ENCODE results near the gene ARL17A.
"Not testable (repeated sequence)": the region's sequence is repeated elsewhere in the genome, so short reads cannot be mapped to it uniquely, and the experiment has no call there.

The ARL17A gene

GRCh38 chr17:46623790-46624189 is 44.3 kb upstream of the ARL17A start:
- not testable (repeated sequence) for H2BK5ac ChIP-seq (ENCODE audit: low read length); H2BK12ac ChIP-seq (ENCODE audit: low read length); H3K4me2 ChIP-seq (ENCODE audit: insufficient read depth, low read length, poor library complexity, severe bottlenecking); H3K4ac ChIP-seq (ENCODE audit: low read length); H3K27ac ChIP-seq (replicated peaks; ENCODE audit: low read length); H2BK120ac ChIP-seq (ENCODE audit: low read depth, low read length); H4K8ac ChIP-seq (ENCODE audit: low read depth, low read length); H3K27me3 ChIP-seq (ENCODE audit: control insufficient read depth in 3 of 3, insufficient read depth in 3 of 3, low read depth in 1 of 3, low read length in 3 of 3); H3K23ac ChIP-seq (ENCODE audit: low read depth, low read length, poor library complexity); H2AFZ ChIP-seq (ENCODE audit: low read length); H3K79me1 ChIP-seq (ENCODE audit: low read depth, low read length); H2AK5ac ChIP-seq (ENCODE audit: low read depth, low read length); DNase-seq (ENCODE audit: low spot score); H3K14ac ChIP-seq (ENCODE audit: low read length); H3K4me1 ChIP-seq (ENCODE audit: control insufficient read depth in 2 of 2, insufficient read depth in 1 of 2, low read depth in 1 of 2, low read length in 2 of 2); H3K36me3 ChIP-seq (replicated peaks in 1 of 2; ENCODE audit: control insufficient read depth in 2 of 2, insufficient read depth in 2 of 2, low read length in 2 of 2); H2BK15ac ChIP-seq (ENCODE audit: low read length); H4K91ac ChIP-seq (ENCODE audit: low read depth, low read length, poor library complexity); H3K4me3 ChIP-seq (ENCODE audit: low read length in 2 of 2); H3K9me3 ChIP-seq (replicated peaks in 1 of 2; ENCODE audit: control insufficient read depth in 2 of 2, insufficient read depth in 1 of 2, low read depth in 1 of 2, low read length in 2 of 2); H3K18ac ChIP-seq (ENCODE audit: low read length); H3K9ac ChIP-seq (ENCODE audit: low read depth, low read length, poor library complexity)
- WGBS, 2 donors (ENCODE audit: extremely low coverage in 2 of 2, insufficient read length in 2 of 2, insufficient replicate concordance in 1 of 2), result no CpG with 5 or more reads among the region's 2 CpGs

DNA sequence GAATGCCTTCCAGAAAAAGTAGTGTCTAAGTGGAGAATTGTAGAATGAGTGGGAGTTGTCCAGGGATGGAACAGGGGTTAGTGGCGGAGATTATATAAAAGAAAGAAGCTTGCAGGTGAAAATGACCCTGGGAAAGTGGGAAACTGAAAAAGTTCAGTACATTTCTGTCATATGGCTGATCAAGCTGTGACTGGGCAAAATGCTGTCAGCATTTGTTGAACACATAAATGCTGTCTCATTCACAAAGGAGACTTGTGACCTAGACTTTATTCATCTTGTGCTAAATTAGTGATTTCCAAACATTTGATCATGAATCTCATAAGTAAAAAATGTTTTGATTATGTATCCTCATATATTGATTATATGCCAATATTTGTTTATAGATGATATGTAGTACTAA is 39.5 kb upstream of the ARL17A start:
- not testable (repeated sequence) for H3K14ac ChIP-seq (ENCODE audit: low read length); H2BK5ac ChIP-seq (ENCODE audit: low read length); H3K9me3 ChIP-seq (replicated peaks in 1 of 2; ENCODE audit: control insufficient read depth in 2 of 2, insufficient read depth in 1 of 2, low read depth in 1 of 2, low read length in 2 of 2); H3K18ac ChIP-seq (ENCODE audit: low read length); H3K4ac ChIP-seq (ENCODE audit: low read length); H2BK120ac ChIP-seq (ENCODE audit: low read depth, low read length); H2BK15ac ChIP-seq (ENCODE audit: low read length); H3K27ac ChIP-seq (replicated peaks; ENCODE audit: low read length); H2AK5ac ChIP-seq (ENCODE audit: low read depth, low read length); H3K4me2 ChIP-seq (ENCODE audit: insufficient read depth, low read length, poor library complexity, severe bottlenecking); H3K23ac ChIP-seq (ENCODE audit: low read depth, low read length, poor library complexity); H4K91ac ChIP-seq (ENCODE audit: low read depth, low read length, poor library complexity); H2BK12ac ChIP-seq (ENCODE audit: low read length); H3K4me1 ChIP-seq (ENCODE audit: control insufficient read depth in 2 of 2, insufficient read depth in 1 of 2, low read depth in 1 of 2, low read length in 2 of 2); H3K9ac ChIP-seq (ENCODE audit: low read depth, low read length, poor library complexity); H3K4me3 ChIP-seq (ENCODE audit: low read length in 2 of 2); H3K36me3 ChIP-seq (replicated peaks in 1 of 2; ENCODE audit: control insufficient read depth in 2 of 2, insufficient read depth in 2 of 2, low read length in 2 of 2); H4K8ac ChIP-seq (ENCODE audit: low read depth, low read length); H3K79me1 ChIP-seq (ENCODE audit: low read depth, low read length); H2AFZ ChIP-seq (ENCODE audit: low read length); DNase-seq (ENCODE audit: low spot score); H3K27me3 ChIP-seq (ENCODE audit: control insufficient read depth in 3 of 3, insufficient read depth in 3 of 3, low read depth in 1 of 3, low read length in 3 of 3)
- no CpG with 5 or more reads among the region's 1 CpG for WGBS, 2 donors (ENCODE audit: extremely low coverage in 2 of 2, insufficient read length in 2 of 2, insufficient replicate concordance in 1 of 2)

- not testable (repeated sequence) for H3K27me3 ChIP-seq (ENCODE audit: control insufficient read depth in 3 of 3, insufficient read depth in 3 of 3, low read depth in 1 of 3, low read length in 3 of 3); H3K4ac ChIP-seq (ENCODE audit: low read length); H3K4me2 ChIP-seq (ENCODE audit: insufficient read depth, low read length, poor library complexity, severe bottlenecking); H3K27ac ChIP-seq (replicated peaks; ENCODE audit: low read length); H3K4me3 ChIP-seq (ENCODE audit: low read length in 2 of 2); H3K36me3 ChIP-seq (replicated peaks in 1 of 2; ENCODE audit: control insufficient read depth in 2 of 2, insufficient read depth in 2 of 2, low read length in 2 of 2); H3K4me1 ChIP-seq (ENCODE audit: control insufficient read depth in 2 of 2, insufficient read depth in 1 of 2, low read depth in 1 of 2, low read length in 2 of 2); H2AFZ ChIP-seq (ENCODE audit: low read length); DNase-seq (ENCODE audit: low spot score); H3K9me3 ChIP-seq (replicated peaks in 1 of 2; ENCODE audit: control insufficient read depth in 2 of 2, insufficient read depth in 1 of 2, low read depth in 1 of 2, low read length in 2 of 2); H2BK120ac ChIP-seq (ENCODE audit: low read depth, low read length); H3K14ac ChIP-seq (ENCODE audit: low read length); H3K9ac ChIP-seq (ENCODE audit: low read depth, low read length, poor library complexity); H4K91ac ChIP-seq (ENCODE audit: low read depth, low read length, poor library complexity); H3K23ac ChIP-seq (ENCODE audit: low read depth, low read length, poor library complexity); H2BK15ac ChIP-seq (ENCODE audit: low read length); H4K8ac ChIP-seq (ENCODE audit: low read depth, low read length); H2AK5ac ChIP-seq (ENCODE audit: low read depth, low read length); H2BK12ac ChIP-seq (ENCODE audit: low read length); H3K18ac ChIP-seq (ENCODE audit: low read length); H3K79me1 ChIP-seq (ENCODE audit: low read depth, low read length); H2BK5ac ChIP-seq (ENCODE audit: low read length)
- WGBS, 2 donors (ENCODE audit: extremely low coverage in 2 of 2, insufficient read length in 2 of 2, insufficient replicate concordance in 1 of 2), result no CpG with 5 or more reads among the region's 3 CpGs
These were observed 37.6 kb upstream of the ARL17A start for GRCh38 chr17:46617121-46617520.

GRCh38 chr17:46613876-46614275 is 34.4 kb upstream of the ARL17A start:
- not testable (repeated sequence) for H4K8ac ChIP-seq (ENCODE audit: low read depth, low read length); H2BK5ac ChIP-seq (ENCODE audit: low read length); DNase-seq (ENCODE audit: low spot score); H2AFZ ChIP-seq (ENCODE audit: low read length); H2BK12ac ChIP-seq (ENCODE audit: low read length); H4K91ac ChIP-seq (ENCODE audit: low read depth, low read length, poor library complexity); H3K14ac ChIP-seq (ENCODE audit: low read length); H3K4me1 ChIP-seq (ENCODE audit: control insufficient read depth in 2 of 2, insufficient read depth in 1 of 2, low read depth in 1 of 2, low read length in 2 of 2); H3K36me3 ChIP-seq (replicated peaks in 1 of 2; ENCODE audit: control insufficient read depth in 2 of 2, insufficient read depth in 2 of 2, low read length in 2 of 2); H3K79me1 ChIP-seq (ENCODE audit: low read depth, low read length); H3K4me3 ChIP-seq (ENCODE audit: low read length in 2 of 2); H2AK5ac ChIP-seq (ENCODE audit: low read depth, low read length); H2BK120ac ChIP-seq (ENCODE audit: low read depth, low read length); H3K4me2 ChIP-seq (ENCODE audit: insufficient read depth, low read length, poor library complexity, severe bottlenecking); H3K9me3 ChIP-seq (replicated peaks in 1 of 2; ENCODE audit: control insufficient read depth in 2 of 2, insufficient read depth in 1 of 2, low read depth in 1 of 2, low read length in 2 of 2); H3K27me3 ChIP-seq (ENCODE audit: control insufficient read depth in 3 of 3, insufficient read depth in 3 of 3, low read depth in 1 of 3, low read length in 3 of 3); H3K9ac ChIP-seq (ENCODE audit: low read depth, low read length, poor library complexity); H3K18ac ChIP-seq (ENCODE audit: low read length); H3K27ac ChIP-seq (replicated peaks; ENCODE audit: low read length); H3K4ac ChIP-seq (ENCODE audit: low read length); H2BK15ac ChIP-seq (ENCODE audit: low read length); H3K23ac ChIP-seq (ENCODE audit: low read depth, low read length, poor library complexity)
- WGBS, 2 donors (ENCODE audit: extremely low coverage in 2 of 2, insufficient read length in 2 of 2, insufficient replicate concordance in 1 of 2), result no CpG with 5 or more reads among the region's 1 CpG
